SKM-1 (cell line): Measurements from ENCODE around the gene NFATC3.

ENCODE experiments used
- DNase-seq: peaks from one replicate; lab custom pipeline; 2025; ENCODE audit not compliant: unreplicated experiment; lab: John Stamatoyannopoulos, UW

The NFATC3 gene

GRCh38 chr16:68244903-68245853 lies 160.0 kb downstream of the NFATC3 start, which contains the start of gene PLA2G15:
TSS of gene PLA2G15 (plus strand) at chr16:68245373. CDS start at chr16:68245427, 54 bp downstream.
- peak; percentile 62 for DNase-seq

- DNase-seq = no peak
These were observed 161.0 kb downstream of the NFATC3 start for GRCh38 chr16:68246121-68246520.

- DNase-seq = no peak
These were observed 161.5 kb downstream of the NFATC3 start for GRCh38 chr16:68246666-68247065.

GRCh38 chr16:68247400-68247799 lies 162.2 kb downstream of the NFATC3 start:
- peak; percentile 26 for DNase-seq

GRCh38 chr16:68247932-68248331 lies 162.8 kb downstream of the NFATC3 start:
- DNase-seq = no peak

GRCh38 chr16:68249371-68249770 lies 164.2 kb downstream of the NFATC3 start:
- no peak for DNase-seq

GRCh38 chr16:68250951-68251350 lies 165.8 kb downstream of the NFATC3 start:
- no peak for DNase-seq

GRCh38 chr16:68251832-68252231 lies 166.7 kb downstream of the NFATC3 start:
- DNase-seq = no peak

- DNase-seq = no peak
These were observed 167.2 kb downstream of the NFATC3 start for GRCh38 chr16:68252383-68252782.

- no peak for DNase-seq
These were observed 168.6 kb downstream of the NFATC3 start for GRCh38 chr16:68253721-68254120.

- DNase-seq = no peak
These were observed 170.5 kb downstream of the NFATC3 start for GRCh38 chr16:68255712-68256111.

GRCh38 chr16:68257251-68257905 lies 172.2 kb downstream of the NFATC3 start:
- no peak for DNase-seq

- DNase-seq = no peak
These were observed 173.0 kb downstream of the NFATC3 start for GRCh38 chr16:68257906-68258800.

- no peak for DNase-seq
These were observed 174.0 kb downstream of the NFATC3 start for GRCh38 chr16:68259007-68259825.

- no peak for DNase-seq
These were observed 178.5 kb downstream of the NFATC3 start for GRCh38 chr16:68263559-68264127.

GRCh38 chr16:68264128-68265077 lies 179.2 kb downstream of the NFATC3 start, which contains the start of gene SLC7A6:
TSS of gene SLC7A6 (plus strand) at chr16:68264526. CDS start at chr16:68274727, 10,201 bp downstream.
- peak; percentile 81 for DNase-seq

- peak; percentile 34 for DNase-seq
These were observed 180.1 kb downstream of the NFATC3 start for GRCh38 chr16:68265078-68265920.
